Kasumi-1 (cell line): ENCODE data around the gene TMEM131.
"Not testable (repeated sequence)": the region's sequence is repeated elsewhere in the genome, so short reads cannot be mapped to it uniquely, and the experiment has no call there.

ENCODE experiments used
- DNase-seq, 2 experiments: peaks; one replicate each; lab custom pipeline; 2025; lab: John Stamatoyannopoulos, UW

The TMEM131 gene

DNA sequence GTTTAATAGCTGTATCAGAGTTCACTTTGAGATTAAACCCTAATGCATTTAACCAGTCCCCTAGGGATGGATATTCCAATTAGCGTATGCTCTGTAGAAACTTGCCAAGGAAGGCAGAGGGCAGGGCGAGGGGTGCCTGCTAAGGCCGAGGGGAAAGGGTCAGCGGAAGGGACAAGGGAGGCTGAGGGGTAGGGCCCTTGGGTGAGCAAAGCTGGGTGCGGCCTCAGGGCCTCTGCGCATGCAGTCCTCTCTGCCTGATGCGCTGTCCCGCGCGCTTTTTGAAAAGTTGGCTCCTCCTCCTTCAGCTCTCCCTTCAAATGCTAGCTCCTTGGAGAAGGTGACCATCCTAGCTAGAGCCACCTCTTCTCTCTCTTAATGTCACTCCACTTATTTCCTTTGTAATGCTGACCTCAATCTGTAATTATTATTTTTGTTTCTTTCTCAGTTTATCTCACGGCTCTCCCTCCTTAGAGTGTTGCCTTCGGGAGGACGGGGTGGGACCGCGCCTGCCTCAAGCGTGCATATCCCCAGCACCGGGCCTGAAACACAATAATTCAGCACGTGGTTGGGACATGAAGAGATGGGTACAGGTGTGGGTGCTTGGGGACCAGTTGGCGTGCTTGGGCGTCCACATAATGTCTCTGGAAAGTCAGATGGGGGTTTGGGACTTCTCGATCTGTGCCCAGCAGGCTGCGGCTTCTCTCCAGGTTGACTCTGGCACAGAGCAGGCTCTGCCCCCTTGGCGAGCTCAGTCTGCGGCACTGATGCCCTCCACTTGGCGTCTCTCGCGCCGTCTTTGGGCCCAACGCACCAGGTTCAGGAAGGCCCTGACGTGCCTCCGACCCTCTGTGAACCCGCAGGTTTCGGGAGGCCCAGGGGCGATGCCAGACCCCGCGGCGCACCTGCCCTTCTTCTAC lies 272.3 kb downstream of the TMEM131 start:
- no peak for DNase-seq

DNA sequence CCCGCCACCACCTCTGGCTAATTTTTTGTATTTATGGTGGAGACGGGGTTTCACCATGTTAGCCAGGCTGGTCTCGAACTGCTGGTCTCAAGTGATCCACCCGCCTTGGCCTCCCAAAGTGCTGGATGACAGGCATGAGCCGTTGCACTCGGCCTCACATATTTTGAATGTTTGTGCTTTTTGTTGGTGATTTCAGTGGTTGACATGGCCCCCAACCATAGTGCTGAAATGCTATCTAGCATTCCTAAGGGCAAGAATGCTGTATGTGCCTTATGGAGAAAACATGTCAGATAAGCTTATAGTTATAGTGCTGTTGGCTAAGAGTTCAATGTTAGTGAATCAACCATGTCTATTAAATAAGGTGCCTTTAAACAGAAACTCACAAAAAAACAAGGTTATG lies 273.5 kb downstream of the TMEM131 start:
- DNase-seq = no peak

- no peak for DNase-seq
Measured at GRCh38 chr2:97720746-97721145, 275.0 kb downstream of the TMEM131 start.

DNA sequence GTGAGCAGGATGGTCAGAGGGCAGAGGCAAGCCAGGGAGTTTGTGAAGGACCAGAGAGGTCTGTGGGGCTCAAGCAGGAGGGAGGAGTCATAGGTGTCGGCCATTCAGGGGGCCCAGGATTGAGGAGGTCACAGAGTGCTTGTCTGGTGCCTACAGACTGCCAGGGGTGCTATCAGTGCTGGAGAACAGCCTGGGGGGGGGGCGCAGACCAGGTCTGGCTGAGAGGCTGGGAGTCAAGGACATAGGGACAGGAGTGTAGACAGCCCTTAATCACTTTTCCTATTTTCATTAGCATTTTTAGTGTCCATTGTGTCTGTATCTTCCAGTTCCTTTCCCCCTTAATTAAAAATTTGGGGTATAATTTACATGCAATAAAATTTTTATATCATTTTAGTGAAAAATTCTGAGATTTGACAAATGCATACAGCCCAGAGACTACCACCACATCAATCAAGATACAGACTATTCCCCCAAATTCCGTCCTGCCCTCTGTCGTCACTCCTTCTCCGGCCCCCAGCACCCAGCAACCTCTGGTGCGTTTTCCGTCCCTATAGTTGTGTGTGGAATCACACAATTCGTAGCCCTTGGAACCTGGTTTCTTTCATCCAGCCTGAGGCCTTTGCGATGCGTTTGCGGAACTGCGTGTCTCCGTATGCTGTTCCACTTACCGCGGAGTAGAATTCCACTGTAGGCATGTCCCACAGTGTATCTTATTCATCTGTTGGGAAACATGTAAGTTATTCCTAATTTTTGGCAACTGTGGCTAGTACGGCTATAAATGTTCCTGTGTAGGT lies 276.2 kb downstream of the TMEM131 start:
- DNase-seq = no peak

GRCh38 chr2:97718942-97719341 lies 276.8 kb downstream of the TMEM131 start:
- peak; percentile 43 to 53 for DNase-seq

DNA sequence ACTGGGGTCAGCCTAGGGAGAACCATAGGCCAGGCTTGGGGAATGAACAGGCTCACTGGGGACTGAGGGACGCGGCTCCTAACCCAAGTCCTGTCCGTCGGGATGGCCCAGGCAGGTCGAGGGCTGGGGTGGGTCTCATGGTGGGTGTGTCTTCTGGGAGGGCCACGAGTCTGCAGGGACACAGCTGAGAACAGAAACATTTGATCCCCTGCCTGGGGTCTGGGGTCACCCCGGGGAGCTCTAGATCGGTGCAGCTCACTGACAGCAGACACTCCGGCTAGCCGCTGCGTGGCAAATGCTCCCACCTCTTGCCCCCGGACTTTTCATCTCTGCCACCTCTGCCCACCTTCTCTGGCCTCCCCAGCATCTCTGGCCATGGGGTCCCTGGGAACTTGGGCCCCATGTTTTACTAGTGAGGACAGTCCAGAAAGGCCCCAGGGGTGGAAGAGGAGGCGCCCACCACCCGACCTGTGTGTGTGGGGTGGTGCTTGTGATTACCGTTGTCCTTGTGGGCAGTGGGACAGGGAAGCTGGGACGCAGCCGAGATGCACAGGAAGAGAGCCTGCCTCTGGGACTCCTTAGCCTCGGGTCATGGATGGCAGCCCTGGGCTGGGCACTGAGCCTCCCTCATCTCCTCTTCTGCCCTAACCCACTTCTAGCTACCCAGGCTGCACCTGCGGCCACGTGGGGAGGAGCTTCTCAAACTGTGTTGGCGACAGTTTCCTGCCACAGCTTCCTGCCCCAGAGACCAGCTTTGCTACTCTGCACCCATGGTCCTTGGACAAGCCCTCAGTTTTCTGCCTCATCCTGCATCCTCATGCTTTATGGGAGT lies 277.5 kb downstream of the TMEM131 start:
- DNase-seq = peak; percentile 77 to 81

GRCh38 chr2:97717613-97717995 lies 278.1 kb downstream of the TMEM131 start:
- no peak for DNase-seq

GRCh38 chr2:97716695-97717612 lies 278.8 kb downstream of the TMEM131 start:
- no peak for DNase-seq

DNA sequence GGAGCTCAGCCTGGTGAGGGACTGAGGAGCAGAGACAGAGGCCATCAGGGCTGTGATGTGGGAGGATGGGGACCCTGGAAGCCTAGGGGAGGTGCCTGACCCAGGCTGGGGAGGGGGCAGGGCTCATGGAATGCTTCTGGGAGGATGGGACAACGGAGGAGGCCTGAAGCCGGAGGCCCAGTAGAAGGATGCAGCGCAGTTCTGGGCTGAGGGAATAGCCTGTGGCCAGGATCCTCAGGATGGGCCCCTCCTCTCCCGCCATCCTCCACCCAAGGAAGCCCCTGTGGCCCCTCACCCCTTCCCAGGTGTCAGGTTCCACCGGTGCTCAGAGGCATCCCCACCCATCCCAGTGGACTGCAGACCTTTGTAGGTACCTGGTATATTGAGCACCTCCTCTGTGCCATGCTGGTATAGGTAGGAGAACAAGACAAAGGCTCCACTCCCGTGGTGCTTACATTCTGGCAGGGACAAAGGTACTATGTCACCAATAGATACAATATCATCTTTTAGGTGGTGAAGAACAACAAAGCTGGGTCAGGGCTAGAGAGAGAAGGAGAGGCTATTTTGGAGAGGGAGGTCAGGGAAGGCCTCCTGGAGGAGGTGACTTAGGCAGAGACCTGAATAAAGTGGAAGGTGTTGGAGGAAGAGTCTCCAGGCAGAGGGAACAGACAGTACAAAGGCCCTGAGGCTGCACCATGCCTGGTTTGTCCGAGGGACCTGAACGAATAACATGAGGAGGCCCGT lies 279.6 kb downstream of the TMEM131 start:
- no peak for DNase-seq

GRCh38 chr2:97714950-97715652 lies 280.6 kb downstream of the TMEM131 start:
- no peak for DNase-seq

DNA sequence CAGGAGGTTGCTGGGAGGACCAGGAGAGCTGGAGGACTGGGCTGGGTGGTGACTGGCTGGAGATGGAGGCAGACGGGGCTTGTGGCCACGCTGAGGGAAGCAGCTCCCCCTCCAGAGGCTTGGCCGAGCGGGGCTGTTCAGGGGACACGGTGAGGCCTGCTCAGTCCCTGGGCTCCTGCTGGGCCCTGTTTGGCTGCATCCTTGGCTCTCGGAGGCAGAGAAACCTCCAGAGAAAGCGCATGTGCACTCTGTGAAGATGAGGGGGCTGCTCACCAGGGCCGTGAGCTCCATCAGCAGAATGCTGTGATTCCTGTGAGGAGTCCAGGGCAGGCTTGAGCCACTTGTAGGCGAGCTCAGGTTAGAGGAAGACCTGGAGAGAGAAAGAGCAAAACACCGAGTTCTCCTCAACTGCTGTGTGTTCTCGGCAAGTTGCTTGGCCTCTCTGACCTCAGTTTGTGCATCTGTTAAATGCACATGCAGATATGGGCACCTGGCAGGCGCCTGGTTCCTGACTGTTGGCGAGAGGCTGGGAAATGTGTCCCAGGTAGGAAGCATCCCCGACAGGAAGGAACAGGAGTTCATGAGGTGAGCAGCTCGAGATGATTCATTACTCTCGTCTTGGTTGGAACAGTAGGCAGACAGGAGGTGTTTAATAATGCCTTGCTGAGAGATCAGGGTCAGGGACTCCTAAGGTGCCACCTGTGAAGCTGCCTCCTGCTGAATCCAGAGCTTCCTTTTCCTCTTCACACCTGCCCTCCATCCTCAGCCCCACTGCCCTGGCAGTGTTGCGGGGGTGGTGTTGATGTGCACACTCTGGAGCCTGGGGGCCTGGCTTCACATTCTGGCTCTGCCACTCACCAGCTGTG lies 281.4 kb downstream of the TMEM131 start:
- no peak for DNase-seq

DNA sequence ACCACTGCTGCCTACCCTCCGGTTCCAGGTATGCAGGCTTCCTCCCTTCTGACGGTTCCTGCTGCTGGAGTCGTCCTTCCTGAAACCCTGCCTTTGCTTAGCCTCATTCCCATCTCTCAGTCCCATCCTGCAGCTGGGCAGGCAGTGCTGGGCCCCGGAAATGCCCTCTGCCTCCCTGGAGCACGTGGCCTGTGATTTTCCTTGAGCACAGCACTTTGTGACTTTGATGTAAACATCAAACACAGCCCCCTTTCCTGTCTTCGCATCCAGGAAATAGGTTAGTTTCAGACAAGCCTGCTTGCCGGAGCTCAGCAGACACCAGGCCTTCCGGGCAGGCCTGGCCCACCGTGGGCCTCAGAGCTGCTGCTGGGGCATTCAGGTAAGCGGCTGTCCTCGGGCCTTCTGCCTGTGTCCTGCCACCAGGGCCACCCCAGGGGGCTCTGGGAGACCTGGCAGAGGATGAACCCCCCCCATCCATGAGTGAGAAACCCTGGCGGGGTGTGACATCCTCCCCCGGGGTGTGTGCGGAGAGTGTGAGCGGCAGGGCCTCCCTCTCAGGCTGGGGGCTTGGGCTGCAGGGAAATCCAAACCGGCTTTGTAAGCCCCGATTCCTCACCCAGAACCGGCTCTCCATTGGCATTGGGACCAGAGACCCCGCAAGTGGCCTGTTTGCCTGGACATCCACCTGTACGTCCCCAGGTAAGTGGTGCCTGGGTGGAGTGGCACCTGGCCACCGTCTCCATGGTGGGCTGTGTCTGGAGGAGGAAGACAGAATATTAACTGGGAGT lies 282.3 kb downstream of the TMEM131 start, which contains the start of gene ZAP70:
TSS of gene ZAP70 (plus strand) at position 281 of the 788 bp plus-strand sequence. CDS start 10,461 bp downstream, outside the sequence.
- no peak for DNase-seq

- DNase-seq = no peak
Measured at GRCh38 chr2:97712693-97713295, 283.0 kb downstream of the TMEM131 start.

DNA sequence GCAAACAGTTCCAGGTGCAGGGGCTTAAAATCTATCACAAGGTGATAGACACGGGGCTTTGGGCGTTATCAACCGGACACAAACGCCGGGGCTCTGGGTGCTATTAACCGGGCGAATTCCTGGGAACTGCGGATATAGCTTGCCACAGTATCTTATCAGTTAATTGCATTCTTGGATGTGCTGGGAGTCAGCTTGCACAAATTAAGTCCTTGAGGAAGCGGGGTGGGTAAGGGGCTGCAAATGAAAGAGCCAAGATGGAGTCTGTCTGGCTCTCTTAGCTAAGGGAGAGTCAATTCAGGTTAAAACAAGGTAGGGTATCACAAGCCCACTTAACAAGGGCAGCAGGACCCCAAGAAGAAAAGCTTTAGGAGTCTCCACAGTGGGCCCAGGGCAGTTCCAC lies 283.6 kb downstream of the TMEM131 start:
- DNase-seq = not testable (repeated sequence)

DNA sequence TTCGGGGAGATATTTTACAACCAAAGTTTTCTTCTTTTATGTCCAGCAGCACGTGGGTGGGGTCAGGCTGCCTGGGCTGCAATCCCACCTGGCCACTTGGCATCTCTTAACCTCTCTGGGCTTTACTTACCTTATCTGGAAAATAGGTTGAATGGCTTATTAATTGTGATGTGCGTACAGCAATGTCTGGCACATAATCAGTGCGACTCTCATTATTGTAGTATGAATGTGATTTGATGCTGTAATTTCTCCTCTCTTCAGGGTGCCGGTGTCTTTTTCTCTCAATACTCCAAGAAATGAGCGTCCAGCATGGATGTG lies 284.4 kb downstream of the TMEM131 start:
- DNase-seq = no peak

GRCh38 chr2:97708608-97709007 lies 287.1 kb downstream of the TMEM131 start:
- no peak for DNase-seq

DNA sequence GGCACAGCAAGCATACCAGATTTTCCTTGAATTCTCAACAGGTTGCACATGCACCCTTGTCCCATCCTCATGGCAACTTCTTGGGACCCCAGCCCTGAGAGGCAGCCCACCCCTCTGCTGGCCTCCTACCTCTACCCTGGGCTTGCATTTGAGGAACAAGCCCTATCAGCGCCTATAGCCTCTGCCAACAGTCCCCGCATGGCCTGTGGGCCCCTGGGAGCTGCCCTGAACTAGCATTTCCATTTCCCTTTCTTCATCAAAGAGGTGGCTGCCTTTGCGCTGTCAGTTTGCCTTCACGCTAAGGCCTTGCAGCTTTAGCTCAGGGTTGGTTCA lies 287.7 kb downstream of the TMEM131 start:
- peak in 1 of 2 experiments; percentile 1 for DNase-seq
